ENCODE measurements around the gene NMRAL1. TPM values are rescaled to one million over a fixed set of nuclear protein-coding genes. Genes with fewer than 3 reads are reported as not detected.

NMRAL1 gene
- total RNA-seq, 1 donor from 2014 or later, result 28.5 TPM

DNA sequence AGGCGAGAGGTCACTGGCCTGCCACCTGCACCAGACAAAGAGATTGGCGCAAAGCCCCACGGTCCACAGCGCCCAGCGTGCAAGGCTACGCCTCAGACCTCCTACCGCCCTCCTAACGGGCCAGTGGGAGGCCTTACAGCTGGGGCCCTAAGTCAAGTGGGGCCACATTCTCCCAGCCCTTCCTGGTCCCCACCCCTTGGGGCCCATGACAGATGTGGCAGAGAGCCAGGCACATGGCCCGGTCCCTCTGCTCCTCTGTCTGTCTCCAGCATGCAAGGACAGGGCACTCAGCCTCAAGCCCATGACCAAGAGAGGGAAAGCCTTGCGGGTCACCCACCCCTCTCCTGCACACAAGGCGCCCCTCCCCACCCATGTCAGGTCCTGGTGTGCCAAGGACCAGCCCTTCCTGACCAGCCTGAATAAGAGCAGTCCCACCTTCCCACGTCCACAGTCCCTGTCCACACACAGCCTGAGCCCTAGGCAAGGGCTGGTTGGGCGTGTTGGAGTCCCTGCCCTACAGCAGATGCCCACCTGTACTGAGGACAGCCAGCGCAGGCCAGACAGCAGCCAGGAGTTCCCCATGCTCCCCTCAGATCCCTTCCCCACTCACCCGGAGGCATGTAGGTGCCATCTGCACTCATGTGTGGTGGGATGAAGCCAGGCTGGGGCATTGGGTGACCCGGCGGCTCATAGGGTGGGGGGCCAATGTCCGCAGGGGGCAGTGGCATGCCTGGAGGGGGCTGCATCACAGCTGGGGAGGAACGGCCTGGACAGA, 38.8 kb upstream of the NMRAL1 start:
- Histone ChIP-seq H3K36me3 (ENCODE audit: insufficient read depth, low read length) (peaks cover 16% of the 10 kb centered on the region), H3K27me3 (ENCODE audit: insufficient read depth, low read length) (no peaks in the 10 kb centered on the region), H3K4me3 (ENCODE audit: insufficient read depth, low read depth, low read length) (no peak overlapping the region), H3K27ac (ENCODE audit: low read depth, low read length) (no peak overlapping the region), H3K9ac (ENCODE audit: low read length) (no peak overlapping the region), H3K79me2 (ENCODE audit: insufficient read depth, low read length) (peaks cover 6% of the 10 kb centered on the region), H3K4me1 (ENCODE audit: insufficient read depth, low read length) (no peaks in the 10 kb centered on the region), H4K20me1 (ENCODE audit: insufficient read depth, low read length) (peaks cover 58% of the 10 kb centered on the region), H3K9me3 (ENCODE audit: insufficient read depth, low read depth, low read length) (no peaks in the 10 kb centered on the region), H2AFZ (ENCODE audit: low read depth, low read length) (no peak overlapping the region), H3K4me2 (ENCODE audit: low read length) (no peak overlapping the region)
- Mint-ChIP-seq H3K27me3 (ENCODE audit: low read depth, unreplicated experiment) (no peaks in the 10 kb centered on the region), H3K27ac (ENCODE audit: unreplicated experiment) (peak overlapping the region; percentile 34), H3K4me1 (ENCODE audit: low read depth, unreplicated experiment) (peaks cover 17% of the 10 kb centered on the region), H3K36me3 (ENCODE audit: low read depth, unreplicated experiment) (no peaks in the 10 kb centered on the region), H3K4me3 (ENCODE audit: unreplicated experiment) (no peak overlapping the region), H3K9me3 (ENCODE audit: unreplicated experiment) (no peaks in the 10 kb centered on the region)
- DNase-seq (ENCODE audit: low read depth) (no peak), FAIRE-seq (no peak)
- TF ChIP-seq EZH2 (IDR thresholded peaks at IDR 0.05; ENCODE audit: insufficient read depth, low read length), result no peak
- TF ChIP-seq CTCF (IDR thresholded peaks at IDR 0.05; ENCODE audit: insufficient read depth, low read depth, low read length), result no peak

GRCh38 chr16:4512473-4512872, 38.0 kb upstream of the NMRAL1 start:
- no peak for FAIRE-seq
- no peaks in the 10 kb centered on the region for H3K4me1 ChIP-seq (ENCODE audit: insufficient read depth, low read length)
- H3K36me3 ChIP-seq (ENCODE audit: insufficient read depth, low read length), result peaks cover 22% of the 10 kb centered on the region
- H3K27me3 ChIP-seq (ENCODE audit: insufficient read depth, low read length), result no peaks in the 10 kb centered on the region
- H3K4me2 ChIP-seq (ENCODE audit: low read length), result no peak overlapping the region
- H2AFZ ChIP-seq (ENCODE audit: low read depth, low read length), result no peak overlapping the region
- Mint-ChIP-seq H3K27ac (ENCODE audit: unreplicated experiment) (peak overlapping the region; percentile 69), H3K36me3 (ENCODE audit: low read depth, unreplicated experiment) (peaks cover 4% of the 10 kb centered on the region), H3K9me3 (ENCODE audit: unreplicated experiment) (no peaks in the 10 kb centered on the region), H3K27me3 (ENCODE audit: low read depth, unreplicated experiment) (no peaks in the 10 kb centered on the region), H3K4me1 (ENCODE audit: low read depth, unreplicated experiment) (peaks cover 17% of the 10 kb centered on the region), H3K4me3 (ENCODE audit: unreplicated experiment) (no peak overlapping the region)
- H3K27ac ChIP-seq (ENCODE audit: low read depth, low read length), result no peak overlapping the region
- H3K9me3 ChIP-seq (ENCODE audit: insufficient read depth, low read depth, low read length), result no peaks in the 10 kb centered on the region
- no peak overlapping the region for H3K9ac ChIP-seq (ENCODE audit: low read length)
- no peak overlapping the region for H3K4me3 ChIP-seq (ENCODE audit: insufficient read depth, low read depth, low read length)
- peaks cover 6% of the 10 kb centered on the region for H3K79me2 ChIP-seq (ENCODE audit: insufficient read depth, low read length)
- H4K20me1 ChIP-seq (ENCODE audit: insufficient read depth, low read length), result peaks cover 57% of the 10 kb centered on the region
- TF ChIP-seq CTCF (IDR thresholded peaks at IDR 0.05; ENCODE audit: insufficient read depth, low read depth, low read length), result no peak
- no peak for TF ChIP-seq EZH2 (IDR thresholded peaks at IDR 0.05; ENCODE audit: insufficient read depth, low read length)
- DNase-seq (ENCODE audit: low read depth), result no peak

- Histone ChIP-seq H3K4me2 (ENCODE audit: low read length) (no peak overlapping the region), H4K20me1 (ENCODE audit: insufficient read depth, low read length) (peaks cover 54% of the 10 kb centered on the region), H3K4me3 (ENCODE audit: insufficient read depth, low read depth, low read length) (no peak overlapping the region), H3K27ac (ENCODE audit: low read depth, low read length) (no peak overlapping the region), H3K9ac (ENCODE audit: low read length) (no peak overlapping the region), H2AFZ (ENCODE audit: low read depth, low read length) (no peak overlapping the region), H3K79me2 (ENCODE audit: insufficient read depth, low read length) (peaks cover 6% of the 10 kb centered on the region), H3K36me3 (ENCODE audit: insufficient read depth, low read length) (peaks cover 24% of the 10 kb centered on the region), H3K4me1 (ENCODE audit: insufficient read depth, low read length) (no peaks in the 10 kb centered on the region), H3K27me3 (ENCODE audit: insufficient read depth, low read length) (no peaks in the 10 kb centered on the region), H3K9me3 (ENCODE audit: insufficient read depth, low read depth, low read length) (no peaks in the 10 kb centered on the region)
- peaks cover 4% of the 10 kb centered on the region for H3K36me3 Mint-ChIP-seq (ENCODE audit: low read depth, unreplicated experiment)
- DNase-seq (ENCODE audit: low read depth) (no peak), FAIRE-seq (no peak)
- TF ChIP-seq EZH2 (IDR thresholded peaks at IDR 0.05; ENCODE audit: insufficient read depth, low read length), result no peak
- peak; percentile 42 for TF ChIP-seq CTCF (IDR thresholded peaks at IDR 0.05; ENCODE audit: insufficient read depth, low read depth, low read length)
- H3K4me1 Mint-ChIP-seq (ENCODE audit: low read depth, unreplicated experiment), result peaks cover 17% of the 10 kb centered on the region
- H3K27ac Mint-ChIP-seq (ENCODE audit: unreplicated experiment), result peak overlapping the region; percentile 2
- no peak overlapping the region for H3K4me3 Mint-ChIP-seq (ENCODE audit: unreplicated experiment)
- H3K9me3 Mint-ChIP-seq (ENCODE audit: unreplicated experiment), result no peaks in the 10 kb centered on the region
- H3K27me3 Mint-ChIP-seq (ENCODE audit: low read depth, unreplicated experiment), result no peaks in the 10 kb centered on the region
Measured at GRCh38 chr16:4511441-4512082, 37.1 kb upstream of the NMRAL1 start.

All from astrocyte (in vitro differentiated cells and primary cell).